Fibroblast of lung (primary cell): ENCODE results near the gene OR10T2.

ENCODE experiments used
- CTCF ChIP-seq, 2 donors: IDR thresholded peaks in 1 of 2; conservative IDR thresholded peaks in 1 of 2; 1 replicate in 1 of 2; 2 replicates in 1 of 2; pipeline ENCODE4 v1.5.1; 2011 to 2012; ENCODE audit warnings: low read length in 2 of 2, control low read depth in 1 of 2, inconsistent platforms in 1 of 2, low read depth in 1 of 2, mild to moderate bottlenecking in 1 of 2
- EZH2 ChIP-seq: IDR thresholded peaks from 2 replicates; pipeline ENCODE4 v1.5.1; 2012; ENCODE audit warnings: low read length, control low read depth, mild to moderate bottlenecking; ENCODE audit errors: missing control alignments

GRCh38 chr1:158390331-158390730 is 8.9 kb downstream of the OR10T2 start:
- TF ChIP-seq CTCF (conservative IDR thresholded peaks at IDR 0.05 in 1 of 2, IDR thresholded peaks at IDR 0.05 in 1 of 2; ENCODE audit: low read depth in 1 of 2, low read length in 2 of 2) (no peak), EZH2 (no peak)
